BE2C (cell line): ENCODE data around the gene ARVCF. TPM values are rescaled to one million over a fixed set of nuclear protein-coding genes. Genes with fewer than 3 reads are reported as not detected.
A peak's percentile ranks its signal among the peaks of the same experiment; 100 is the strongest.

ENCODE experiments used
- DNase-seq: peaks from one replicate; pipeline ENCODE4 v3.0.0-alpha.2; 2020
- H3K27me3 ChIP-seq: fragments of 250-450 bp; sonication (Bioruptor Pico); 2 replicates; pipeline ENCODE4 v1.5.1; 2020; ENCODE audit warnings: mild to moderate bottlenecking
- H3K36me3 ChIP-seq: fragments of 250-450 bp; sonication (Bioruptor Pico); 2 replicates; pipeline ENCODE4 v1.5.1; 2020; ENCODE audit warnings: mild to moderate bottlenecking
- H3K4me1 ChIP-seq: fragments of 250-450 bp; sonication (Bioruptor Pico); 2 replicates; pipeline ENCODE4 v1.5.1; 2020
- H3K4me3 ChIP-seq: 2 replicates; pipeline ENCODE4 v1.5.1; 2011; ENCODE audit warnings: low read depth, low read length
- H3K9me3 ChIP-seq: fragments of 250-450 bp; sonication (Bioruptor Pico); 2 replicates; pipeline ENCODE4 v1.5.1; 2020
- polyA plus RNA-seq: library from polyadenylated mRNA; unstranded; fragments of >200 nt; gene quantifications from one replicate; pipeline ENCODE4 v1.2.1, GENCODE V29; 2012; ENCODE audit warnings: low read depth, missing spikeins; ENCODE audit not compliant: insufficient read length, insufficient read depth
- TF ChIP-seq, protein P1 (sequence below): IDR thresholded peaks from 2 replicates; pipeline ENCODE4 v1.5.1; 2012; ENCODE audit warnings: mild to moderate bottlenecking, low read depth, low read length

ARVCF gene
- polyA plus RNA-seq, result 335 TPM

DNA sequence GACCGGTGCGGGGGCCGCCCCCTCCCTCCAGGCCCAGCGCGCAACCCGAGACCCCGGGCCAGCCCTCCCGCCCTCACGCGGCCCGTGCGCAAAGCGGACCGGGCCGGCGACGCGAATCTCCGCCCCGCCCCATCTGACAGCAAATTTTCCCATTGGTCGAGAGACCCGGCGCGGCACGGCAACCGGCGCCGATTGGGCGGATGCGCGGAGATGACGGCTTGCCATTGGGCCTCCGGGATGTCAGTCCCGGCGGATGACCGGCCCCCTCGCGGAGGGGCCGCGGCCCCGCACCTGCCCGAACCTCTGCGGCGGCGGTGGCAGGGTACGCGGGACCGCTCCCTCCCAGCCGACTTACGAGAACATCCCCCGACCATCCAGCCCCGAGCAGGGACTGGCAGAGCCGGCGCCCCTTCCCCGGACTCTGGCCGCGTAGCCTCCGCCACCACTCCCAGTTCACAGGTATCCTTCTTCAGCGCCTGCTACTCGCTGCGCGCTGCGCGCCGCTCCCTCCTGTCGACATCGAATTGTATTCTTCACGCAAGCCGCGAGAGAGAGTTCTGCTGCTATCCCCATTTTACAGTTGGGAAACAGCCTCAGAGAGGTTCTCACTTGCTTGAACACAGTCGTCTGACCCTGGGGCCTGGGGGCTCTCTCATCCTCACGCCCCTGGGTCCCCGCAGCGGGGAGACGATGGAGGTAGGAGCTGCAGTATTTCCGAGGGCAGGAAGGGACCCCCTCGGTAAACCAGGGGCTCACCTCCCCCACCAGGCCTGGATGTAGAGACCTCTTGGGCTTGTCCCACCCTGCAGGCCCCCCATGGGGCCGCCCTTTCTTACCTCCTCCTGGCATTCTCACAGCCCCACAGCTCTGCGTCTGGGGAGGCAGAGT, at the start of gene ARVCF:
Gene ARVCF, minus strand, starts transcription at position 90 of the 888 bp plus-strand sequence. CDS start 26,029 bp downstream, outside the sequence.
- H3K4me3 ChIP-seq, result peak within 1 kb of the TSS; percentile 77
- no peaks in the 10 kb centered on the region for H3K27me3 ChIP-seq
- H3K36me3 ChIP-seq, result no peaks in the 10 kb centered on the region
- TF ChIP-seq, protein P1, sequence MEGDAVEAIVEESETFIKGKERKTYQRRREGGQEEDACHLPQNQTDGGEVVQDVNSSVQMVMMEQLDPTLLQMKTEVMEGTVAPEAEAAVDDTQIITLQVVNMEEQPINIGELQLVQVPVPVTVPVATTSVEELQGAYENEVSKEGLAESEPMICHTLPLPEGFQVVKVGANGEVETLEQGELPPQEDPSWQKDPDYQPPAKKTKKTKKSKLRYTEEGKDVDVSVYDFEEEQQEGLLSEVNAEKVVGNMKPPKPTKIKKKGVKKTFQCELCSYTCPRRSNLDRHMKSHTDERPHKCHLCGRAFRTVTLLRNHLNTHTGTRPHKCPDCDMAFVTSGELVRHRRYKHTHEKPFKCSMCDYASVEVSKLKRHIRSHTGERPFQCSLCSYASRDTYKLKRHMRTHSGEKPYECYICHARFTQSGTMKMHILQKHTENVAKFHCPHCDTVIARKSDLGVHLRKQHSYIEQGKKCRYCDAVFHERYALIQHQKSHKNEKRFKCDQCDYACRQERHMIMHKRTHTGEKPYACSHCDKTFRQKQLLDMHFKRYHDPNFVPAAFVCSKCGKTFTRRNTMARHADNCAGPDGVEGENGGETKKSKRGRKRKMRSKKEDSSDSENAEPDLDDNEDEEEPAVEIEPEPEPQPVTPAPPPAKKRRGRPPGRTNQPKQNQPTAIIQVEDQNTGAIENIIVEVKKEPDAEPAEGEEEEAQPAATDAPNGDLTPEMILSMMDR, result 0 out of 2 replicates have a peak, but pooled peaks have one; percentile 3
- H3K9me3 ChIP-seq, result no peaks in the 10 kb centered on the region
- peaks cover 29% of the 10 kb centered on the region for H3K4me1 ChIP-seq
- peak; percentile 92 for DNase-seq

DNA sequence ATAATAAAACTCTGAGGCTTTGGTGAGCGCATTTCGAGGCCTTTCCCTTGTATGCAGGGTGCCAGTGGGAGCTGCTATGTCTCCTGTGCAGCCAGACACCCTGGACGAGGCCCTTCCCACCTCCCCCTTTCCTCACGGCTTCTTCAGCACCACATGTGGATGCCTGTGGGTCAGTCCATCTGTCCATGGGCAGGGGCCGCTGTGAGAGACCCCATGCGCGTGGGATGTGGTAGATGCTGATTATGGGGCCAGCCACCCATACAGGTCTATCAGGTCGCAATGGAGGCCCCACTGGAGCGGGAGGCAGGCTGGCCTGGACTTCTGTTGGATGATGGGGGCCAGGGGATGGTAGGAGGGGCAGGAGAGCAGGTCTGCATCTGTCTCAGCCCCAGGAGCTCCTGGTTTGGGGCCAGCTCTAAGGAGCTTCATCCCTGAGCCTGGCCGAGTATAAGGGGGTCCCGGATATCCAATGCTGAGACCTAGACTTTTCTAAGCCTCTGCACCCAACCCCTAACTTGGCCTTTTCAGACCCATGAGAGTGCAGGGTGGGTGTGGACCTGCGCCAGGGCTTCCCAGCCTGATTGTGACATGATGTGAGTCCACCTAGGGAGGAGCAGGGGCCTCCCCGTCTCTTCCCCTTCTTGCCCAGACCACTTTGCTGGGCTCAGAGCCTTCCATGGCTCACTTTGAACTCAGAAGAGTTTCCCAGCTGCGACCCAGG, 49.4 kb upstream of the ARVCF start:
- H3K4me3 ChIP-seq, result no peak overlapping the region
- TF ChIP-seq, protein P1, result no peak
- H3K36me3 ChIP-seq, result no peaks in the 10 kb centered on the region
- no peaks in the 10 kb centered on the region for H3K4me1 ChIP-seq
- no peak for DNase-seq
- H3K27me3 ChIP-seq, result no peaks in the 10 kb centered on the region
- H3K9me3 ChIP-seq, result no peaks in the 10 kb centered on the region

- Histone ChIP-seq H3K4me3 (no peak overlapping the region), H3K27me3 (no peaks in the 10 kb centered on the region), H3K36me3 (no peaks in the 10 kb centered on the region), H3K9me3 (no peaks in the 10 kb centered on the region), H3K4me1 (no peaks in the 10 kb centered on the region)
- TF ChIP-seq, protein P1, result no peak
- no peak for DNase-seq
These were observed 48.1 kb upstream of the ARVCF start for GRCh38 chr22:20064545-20065262.

DNA sequence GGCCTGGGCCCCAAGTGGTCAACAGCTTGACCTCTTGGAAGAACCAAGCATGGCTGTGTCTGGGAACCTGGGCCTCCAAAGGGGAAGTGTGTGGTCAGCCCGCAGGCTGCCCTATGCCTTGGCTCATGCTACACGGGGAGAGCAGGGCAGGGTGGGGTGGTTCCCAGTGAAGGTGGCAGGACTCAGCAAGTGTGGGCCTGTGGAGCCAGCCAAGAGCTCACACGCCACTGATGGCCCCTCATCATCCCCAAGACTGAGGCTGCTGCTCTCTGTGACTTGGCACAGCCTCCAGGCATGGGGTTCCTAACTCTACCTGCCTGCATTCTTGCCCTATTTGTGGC, 47.5 kb upstream of the ARVCF start:
- TF ChIP-seq, protein P1, result no peak
- no peaks in the 10 kb centered on the region for H3K4me1 ChIP-seq
- H3K9me3 ChIP-seq, result no peaks in the 10 kb centered on the region
- H3K36me3 ChIP-seq, result no peaks in the 10 kb centered on the region
- no peak for DNase-seq
- no peaks in the 10 kb centered on the region for H3K27me3 ChIP-seq
- no peak overlapping the region for H3K4me3 ChIP-seq

DNA sequence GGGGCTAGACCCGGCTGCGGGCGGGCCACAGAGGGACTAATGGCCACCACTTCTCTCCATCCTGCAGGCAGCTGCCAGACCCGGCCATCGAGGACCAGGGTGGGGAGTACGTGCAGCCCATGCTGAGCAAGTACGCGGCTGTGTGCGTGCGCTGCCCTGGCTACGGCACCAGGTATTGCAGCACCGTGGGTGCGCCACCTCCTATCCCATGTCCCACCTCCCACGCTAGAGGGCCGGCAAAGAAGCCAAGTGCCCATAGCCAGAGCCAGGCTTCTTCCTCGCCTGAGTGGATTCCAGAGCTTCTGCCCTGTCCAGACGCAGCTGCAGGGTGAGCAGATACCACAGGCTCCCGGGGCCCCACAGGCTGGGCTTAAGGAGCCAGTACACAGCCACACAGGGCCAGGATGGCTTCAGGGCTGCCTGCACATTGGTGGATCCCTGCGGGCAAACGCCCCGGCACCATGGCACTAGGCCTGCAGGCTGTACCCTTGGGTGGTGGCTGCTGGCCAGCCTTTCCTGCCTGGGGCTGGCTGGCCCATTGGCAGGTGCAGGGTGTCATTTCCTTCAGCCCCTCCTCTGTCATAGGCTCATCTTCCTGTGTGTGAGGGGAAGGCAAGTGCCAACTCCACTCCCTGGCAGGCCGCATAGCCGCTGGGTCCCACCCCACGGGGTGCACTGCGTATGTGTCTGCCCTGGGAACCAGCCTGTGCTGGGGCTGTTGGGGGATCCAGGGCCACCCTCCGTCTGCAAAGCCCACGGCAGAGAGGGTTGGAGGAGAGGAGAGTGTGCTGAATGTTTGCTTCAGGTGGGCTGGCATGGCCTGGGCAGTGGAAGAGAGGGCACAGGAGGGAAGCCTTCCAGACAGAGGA, 46.9 kb upstream of the ARVCF start:
- no peaks in the 10 kb centered on the region for H3K27me3 ChIP-seq
- H3K4me1 ChIP-seq, result no peaks in the 10 kb centered on the region
- TF ChIP-seq, protein P1, result peak; percentile 38; the same call in 1 of the 2 replicates
- H3K4me3 ChIP-seq, result no peak overlapping the region
- no peaks in the 10 kb centered on the region for H3K36me3 ChIP-seq
- peak; percentile 75 for DNase-seq
- no peaks in the 10 kb centered on the region for H3K9me3 ChIP-seq
